Stimulated activated naive B cell treated with anti-CD40 and anti-IgM and Interleukin-4, amounts not matched to agents 10 μg/mL and 1 μg/mL and 100 μg/mL, for 72 hours (primary cell): ENCODE data around the gene CDCA7L.
"Not testable (repeated sequence)": the region's sequence is repeated elsewhere in the genome, so short reads cannot be mapped to it uniquely, and the experiment has no call there.

Experiments
- ATAC-seq, 2 donors: fragments of 150-1000 bp; cut with Tn5 transposase; replicated peaks; 2 replicates each; pipeline ENCODE4 v1.10.0; 2021; ENCODE audit warnings: moderate library complexity in 1 of 2
- DNase-seq: peaks from one replicate; pipeline ENCODE4 v3.0.0; 2021
- H3K27ac Mint-ChIP-seq: one replicate; pipeline ENCODE4 v1.8.0; 2022; ENCODE audit warnings: mild to moderate bottlenecking, mixed read lengths
- H3K27me3 Mint-ChIP-seq, 2 donors: one replicate each; pipeline ENCODE4 v1.8.0; 2022; ENCODE audit warnings: mixed read lengths in 2 of 2
- H3K36me3 Mint-ChIP-seq, 2 donors: one replicate each; pipeline ENCODE4 v1.8.0; 2022; ENCODE audit warnings: mixed read lengths in 2 of 2, mild to moderate bottlenecking in 1 of 2
- H3K4me1 Mint-ChIP-seq, 2 donors: one replicate each; pipeline ENCODE4 v1.8.0; 2022; ENCODE audit warnings: mixed read lengths in 2 of 2, mild to moderate bottlenecking in 1 of 2
- H3K4me3 Mint-ChIP-seq, 2 donors: one replicate each; pipeline ENCODE4 v1.8.0; 2022; ENCODE audit warnings: mild to moderate bottlenecking in 2 of 2, mixed read lengths in 2 of 2, moderate library complexity in 1 of 2
- H3K9me3 Mint-ChIP-seq, 2 donors: one replicate each; pipeline ENCODE4 v1.8.0; 2022; ENCODE audit warnings: mixed read lengths in 2 of 2, mild to moderate bottlenecking in 1 of 2

Gene CDCA7L

GRCh38 chr7:21910253-21910652 is 35.4 kb downstream of the CDCA7L start:
- Mint-ChIP-seq H3K36me3 (peaks cover 43 to 63% of the 10 kb centered on the region in 2 donors), H3K9me3 (no peaks in the 10 kb centered on the region), H3K27ac (no peak overlapping the region), H3K4me3 (no peak overlapping the region), H3K27me3 (no peaks in the 10 kb centered on the region), H3K4me1 (peaks cover 25 to 45% of the 10 kb centered on the region in 2 donors)
- no peak for DNase-seq
- no peak for ATAC-seq

- Mint-ChIP-seq H3K27ac (peak overlapping the region; percentile 53), H3K9me3 (no peaks in the 10 kb centered on the region), H3K4me1 (peaks cover 13 to 32% of the 10 kb centered on the region in 2 donors), H3K36me3 (peaks cover 40 to 63% of the 10 kb centered on the region in 2 donors), H3K4me3 (no peak overlapping the region), H3K27me3 (no peaks in the 10 kb centered on the region)
- no peak for ATAC-seq
- DNase-seq: no peak
Observed at GRCh38 chr7:21908746-21909145, 37.0 kb downstream of the CDCA7L start.

- ATAC-seq (no peak), DNase-seq (no peak)
- Mint-ChIP-seq H3K4me1 (peaks cover 11 to 14% of the 10 kb centered on the region in 2 donors), H3K9me3 (peaks cover under 1 to 3% of the 10 kb centered on the region in 2 donors), H3K27me3 (no peaks in the 10 kb centered on the region), H3K4me3 (no peak overlapping the region), H3K36me3 (peaks cover 46 to 82% of the 10 kb centered on the region in 2 donors), H3K27ac (peak overlapping the region; percentile 67)
Observed at GRCh38 chr7:21903020-21903786, 42.5 kb downstream of the CDCA7L start.

- Mint-ChIP-seq H3K27ac (no peak overlapping the region), H3K9me3 (peaks cover 4 to 6% of the 10 kb centered on the region in 2 donors), H3K4me1 (peaks cover 18 to 22% of the 10 kb centered on the region in 2 donors), H3K4me3 (no peak overlapping the region), H3K36me3 (peaks cover 50 to 86% of the 10 kb centered on the region in 2 donors), H3K27me3 (no peaks in the 10 kb centered on the region)
- DNase-seq (no peak), ATAC-seq (no peak)
Observed at GRCh38 chr7:21902240-21902639, 43.5 kb downstream of the CDCA7L start.

GRCh38 chr7:21898265-21898930 is 47.3 kb downstream of the CDCA7L start:
- peak overlapping the region; percentile 96 for H3K27ac Mint-ChIP-seq
- peak overlapping the region; percentile 79 to 80 for H3K4me3 Mint-ChIP-seq
- ATAC-seq (peak; percentile 94 to 95), DNase-seq (peak; percentile 13)
- H3K27me3 Mint-ChIP-seq: no peaks in the 10 kb centered on the region
- H3K36me3 Mint-ChIP-seq: peaks cover 39 to 67% of the 10 kb centered on the region in 2 donors
- H3K9me3 Mint-ChIP-seq: peaks cover 4 to 6% of the 10 kb centered on the region in 2 donors
- peaks cover 20 to 29% of the 10 kb centered on the region in 2 donors for H3K4me1 Mint-ChIP-seq

- Mint-ChIP-seq H3K27ac (no peak overlapping the region), H3K4me3 (no peak overlapping the region), H3K9me3 (peaks cover 3 to 4% of the 10 kb centered on the region in 2 donors), H3K36me3 (peaks cover 15 to 25% of the 10 kb centered on the region in 2 donors), H3K27me3 (no peaks in the 10 kb centered on the region), H3K4me1 (peaks cover 14 to 18% of the 10 kb centered on the region in 2 donors)
- DNase-seq (no peak), ATAC-seq (no peak)
Observed at GRCh38 chr7:21893401-21893800, 52.3 kb downstream of the CDCA7L start.

GRCh38 chr7:21891291-21891690 is 54.4 kb downstream of the CDCA7L start:
- Mint-ChIP-seq H3K27me3 (no peaks in the 10 kb centered on the region), H3K36me3 (peaks cover 7 to 13% of the 10 kb centered on the region in 2 donors), H3K9me3 (no peaks in the 10 kb centered on the region), H3K27ac (no peak overlapping the region), H3K4me3 (no peak overlapping the region), H3K4me1 (peaks cover 0 to 3% of the 10 kb centered on the region in 2 donors)
- ATAC-seq (no peak), DNase-seq (no peak)

- Mint-ChIP-seq H3K27ac (no peak overlapping the region), H3K27me3 (no peaks in the 10 kb centered on the region), H3K4me1 (peaks cover 0 to 2% of the 10 kb centered on the region in 2 donors), H3K9me3 (no peaks in the 10 kb centered on the region), H3K4me3 (no peak overlapping the region), H3K36me3 (peaks cover 0 to 3% of the 10 kb centered on the region in 2 donors)
- DNase-seq (no peak), ATAC-seq (no peak)
Observed at GRCh38 chr7:21887779-21888178, 57.9 kb downstream of the CDCA7L start.

GRCh38 chr7:21887353-21887752 is 58.3 kb downstream of the CDCA7L start:
- H3K27me3 Mint-ChIP-seq: no peaks in the 10 kb centered on the region

GRCh38 chr7:21886396-21886795 is 59.3 kb downstream of the CDCA7L start:
- ATAC-seq: no peak
- H3K9me3 Mint-ChIP-seq: no peaks in the 10 kb centered on the region
- DNase-seq: no peak
- no peaks in the 10 kb centered on the region for H3K4me1 Mint-ChIP-seq
- H3K27ac Mint-ChIP-seq: no peak overlapping the region
- H3K27me3 Mint-ChIP-seq: no peaks in the 10 kb centered on the region
- no peaks in the 10 kb centered on the region for H3K36me3 Mint-ChIP-seq
- no peak overlapping the region for H3K4me3 Mint-ChIP-seq

More at GRCh38 chr7:21887353-21887752, 58.3 kb downstream of the CDCA7L start:
- Mint-ChIP-seq H3K9me3 (no peaks in the 10 kb centered on the region), H3K36me3 (no peaks in the 10 kb centered on the region), H3K4me3 (no peak overlapping the region), H3K4me1 (no peaks in the 10 kb centered on the region), H3K27ac (no peak overlapping the region)
- ATAC-seq (no peak), DNase-seq (no peak)

GRCh38 chr7:21884496-21884895 is 61.2 kb downstream of the CDCA7L start:
- Mint-ChIP-seq H3K4me3 (no peak overlapping the region), H3K9me3 (no peaks in the 10 kb centered on the region), H3K36me3 (no peaks in the 10 kb centered on the region), H3K4me1 (no peaks in the 10 kb centered on the region), H3K27ac (no peak overlapping the region), H3K27me3 (no peaks in the 10 kb centered on the region)
- ATAC-seq: no peak
- DNase-seq: no peak

GRCh38 chr7:21883501-21883900 is 62.2 kb downstream of the CDCA7L start:
- not testable (repeated sequence) for H3K36me3 Mint-ChIP-seq, DNase-seq, H3K4me1 Mint-ChIP-seq

GRCh38 chr7:21883069-21883468 is 62.6 kb downstream of the CDCA7L start:
- no peaks in the 10 kb centered on the region for H3K9me3 Mint-ChIP-seq
- no peak overlapping the region for H3K27ac Mint-ChIP-seq
- no peak for DNase-seq
- no peak for ATAC-seq
- no peaks in the 10 kb centered on the region for H3K36me3 Mint-ChIP-seq
- no peaks in the 10 kb centered on the region for H3K27me3 Mint-ChIP-seq
- no peaks in the 10 kb centered on the region for H3K4me1 Mint-ChIP-seq
- H3K4me3 Mint-ChIP-seq: no peak overlapping the region

More at GRCh38 chr7:21883501-21883900, 62.2 kb downstream of the CDCA7L start:
- H3K4me3 Mint-ChIP-seq, H3K27ac Mint-ChIP-seq, ATAC-seq, H3K9me3 Mint-ChIP-seq, H3K27me3 Mint-ChIP-seq: not testable (repeated sequence)

GRCh38 chr7:21869785-21870402 is 75.8 kb downstream of the CDCA7L start:
- Mint-ChIP-seq H3K27me3 (no peaks in the 10 kb centered on the region), H3K36me3 (peaks cover 3 to 14% of the 10 kb centered on the region in 2 donors), H3K27ac (no peak overlapping the region), H3K9me3 (no peaks in the 10 kb centered on the region), H3K4me3 (no peak overlapping the region), H3K4me1 (peaks cover 1 to 13% of the 10 kb centered on the region in 2 donors)
- DNase-seq (no peak), ATAC-seq (no peak)

GRCh38 chr7:21868576-21868850 is 77.2 kb downstream of the CDCA7L start:
- H3K4me1 Mint-ChIP-seq: peaks cover 1 to 13% of the 10 kb centered on the region in 2 donors
- no peak for DNase-seq
- no peaks in the 10 kb centered on the region for H3K9me3 Mint-ChIP-seq
- H3K27ac Mint-ChIP-seq: no peak overlapping the region
- peaks cover 2 to 11% of the 10 kb centered on the region in 2 donors for H3K36me3 Mint-ChIP-seq
- no peak for ATAC-seq
- H3K4me3 Mint-ChIP-seq: no peak overlapping the region
- no peaks in the 10 kb centered on the region for H3K27me3 Mint-ChIP-seq
